Measurements from ENCODE around the gene AK5.

- TF ChIP-seq, protein P1, sequence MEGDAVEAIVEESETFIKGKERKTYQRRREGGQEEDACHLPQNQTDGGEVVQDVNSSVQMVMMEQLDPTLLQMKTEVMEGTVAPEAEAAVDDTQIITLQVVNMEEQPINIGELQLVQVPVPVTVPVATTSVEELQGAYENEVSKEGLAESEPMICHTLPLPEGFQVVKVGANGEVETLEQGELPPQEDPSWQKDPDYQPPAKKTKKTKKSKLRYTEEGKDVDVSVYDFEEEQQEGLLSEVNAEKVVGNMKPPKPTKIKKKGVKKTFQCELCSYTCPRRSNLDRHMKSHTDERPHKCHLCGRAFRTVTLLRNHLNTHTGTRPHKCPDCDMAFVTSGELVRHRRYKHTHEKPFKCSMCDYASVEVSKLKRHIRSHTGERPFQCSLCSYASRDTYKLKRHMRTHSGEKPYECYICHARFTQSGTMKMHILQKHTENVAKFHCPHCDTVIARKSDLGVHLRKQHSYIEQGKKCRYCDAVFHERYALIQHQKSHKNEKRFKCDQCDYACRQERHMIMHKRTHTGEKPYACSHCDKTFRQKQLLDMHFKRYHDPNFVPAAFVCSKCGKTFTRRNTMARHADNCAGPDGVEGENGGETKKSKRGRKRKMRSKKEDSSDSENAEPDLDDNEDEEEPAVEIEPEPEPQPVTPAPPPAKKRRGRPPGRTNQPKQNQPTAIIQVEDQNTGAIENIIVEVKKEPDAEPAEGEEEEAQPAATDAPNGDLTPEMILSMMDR (IDR thresholded peaks at IDR 0.05) = no peak
- TF ChIP-seq POLR2A (IDR thresholded peaks at IDR 0.05) (no peak), EP300 (IDR thresholded peaks at IDR 0.05) (no peak)
These were observed 101.4 kb downstream of the AK5 start for GRCh38 chr1:77383236-77383635.

All from ovary (tissue), 3 donors.